ENCODE data around the gene TIMM22. TPM values are rescaled to one million over a fixed set of nuclear protein-coding genes. Genes with fewer than 3 reads are reported as not detected.

TIMM22 gene
- total RNA-seq, 4 donors from 2014 or later, result 11.6 to 12.9 (median 12.6) TPM

- peaks cover 62% of the 10 kb centered on the region for H3K36me3 ChIP-seq
- TF ChIP-seq EP300 (IDR thresholded peaks at IDR 0.05), result no peak
- TF ChIP-seq POLR2AphosphoS5 (IDR thresholded peaks at IDR 0.05), result no peak
- TF ChIP-seq, protein P1, sequence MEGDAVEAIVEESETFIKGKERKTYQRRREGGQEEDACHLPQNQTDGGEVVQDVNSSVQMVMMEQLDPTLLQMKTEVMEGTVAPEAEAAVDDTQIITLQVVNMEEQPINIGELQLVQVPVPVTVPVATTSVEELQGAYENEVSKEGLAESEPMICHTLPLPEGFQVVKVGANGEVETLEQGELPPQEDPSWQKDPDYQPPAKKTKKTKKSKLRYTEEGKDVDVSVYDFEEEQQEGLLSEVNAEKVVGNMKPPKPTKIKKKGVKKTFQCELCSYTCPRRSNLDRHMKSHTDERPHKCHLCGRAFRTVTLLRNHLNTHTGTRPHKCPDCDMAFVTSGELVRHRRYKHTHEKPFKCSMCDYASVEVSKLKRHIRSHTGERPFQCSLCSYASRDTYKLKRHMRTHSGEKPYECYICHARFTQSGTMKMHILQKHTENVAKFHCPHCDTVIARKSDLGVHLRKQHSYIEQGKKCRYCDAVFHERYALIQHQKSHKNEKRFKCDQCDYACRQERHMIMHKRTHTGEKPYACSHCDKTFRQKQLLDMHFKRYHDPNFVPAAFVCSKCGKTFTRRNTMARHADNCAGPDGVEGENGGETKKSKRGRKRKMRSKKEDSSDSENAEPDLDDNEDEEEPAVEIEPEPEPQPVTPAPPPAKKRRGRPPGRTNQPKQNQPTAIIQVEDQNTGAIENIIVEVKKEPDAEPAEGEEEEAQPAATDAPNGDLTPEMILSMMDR (IDR thresholded peaks at IDR 0.05), result no peak
- no peak for TF ChIP-seq POLR2A (IDR thresholded peaks at IDR 0.05)
Measured at GRCh38 chr17:1050246-1050995, 53.5 kb downstream of the TIMM22 start.

DNA sequence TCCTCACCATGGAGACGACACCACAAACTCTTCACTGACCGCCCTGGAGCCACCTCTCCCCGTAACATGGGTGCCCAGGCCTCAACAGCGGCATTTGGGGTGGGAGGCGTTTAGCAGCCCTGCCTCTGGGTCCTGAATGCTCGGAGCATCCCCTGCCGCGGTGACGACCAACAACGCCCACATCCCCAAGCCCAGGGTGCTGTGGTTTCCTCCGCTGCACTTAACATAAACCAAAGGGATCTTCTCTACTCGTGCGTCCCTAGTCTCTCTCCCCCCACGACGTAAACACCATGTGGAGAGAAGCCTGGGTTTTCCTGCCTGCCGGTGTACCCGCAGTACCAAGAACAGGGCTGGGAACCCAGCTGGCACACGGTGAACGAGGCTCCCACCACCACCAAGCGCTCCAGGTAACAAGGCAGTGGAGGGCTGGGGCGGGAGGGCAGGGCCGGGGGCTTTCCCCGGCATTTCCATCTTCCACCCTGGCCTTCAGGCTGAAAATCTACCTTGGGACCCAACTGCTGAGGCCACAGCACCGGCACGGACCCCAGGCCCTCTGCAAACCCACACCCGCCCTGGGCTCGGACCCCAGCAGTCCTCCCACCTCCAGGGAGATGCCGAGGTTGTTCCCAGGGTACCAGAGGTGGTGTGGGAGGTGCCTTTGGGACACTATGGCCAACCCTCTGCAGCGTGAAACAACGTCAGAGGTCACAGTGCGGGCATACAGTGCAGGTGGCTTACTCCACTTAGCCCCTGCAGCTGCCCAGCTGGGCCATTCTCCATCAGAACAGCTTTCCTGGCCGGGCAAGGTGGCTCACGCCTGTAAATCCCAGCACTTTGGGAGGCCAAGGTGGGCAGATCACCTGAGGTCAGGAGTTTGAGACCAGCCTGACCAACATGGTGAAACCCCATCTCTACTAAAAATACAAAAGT lies 54.3 kb downstream of the TIMM22 start:
- 89% methylated on average over 26 of the region's 33 CpGs for WGBS
- H3K27ac ChIP-seq, result no peak overlapping the region
- no peak for DNase-seq (ENCODE audit: low spot score in 2 of 2)
- H3K27me3 ChIP-seq, result no peaks in the 10 kb centered on the region
- peaks cover 67% of the 10 kb centered on the region for H3K36me3 ChIP-seq
- no peak overlapping the region for H3K4me3 ChIP-seq
- no peaks in the 10 kb centered on the region for H3K9me3 ChIP-seq
- peaks cover 4% of the 10 kb centered on the region for H3K4me1 ChIP-seq
- TF ChIP-seq, protein P1 (IDR thresholded peaks at IDR 0.05), result no peak
- TF ChIP-seq POLR2A (IDR thresholded peaks at IDR 0.05) (no peak), POLR2AphosphoS5 (IDR thresholded peaks at IDR 0.05) (no peak), EP300 (IDR thresholded peaks at IDR 0.05) (no peak)

More at GRCh38 chr17:1050246-1050995, 53.5 kb downstream of the TIMM22 start:
- WGBS, result 85% methylated on average over 17 of the region's 22 CpGs
- Histone ChIP-seq H3K4me3 (no peak overlapping the region), H3K9me3 (no peaks in the 10 kb centered on the region), H3K27me3 (no peaks in the 10 kb centered on the region), H3K4me1 (no peaks in the 10 kb centered on the region), H3K27ac (no peak overlapping the region)
- DNase-seq (ENCODE audit: low spot score in 2 of 2), result no peak

Other genes with a start within 250 kb of the TIMM22 start
- 10 to 100 TPM; 37.2 to 56.4 (median 48.7) TPM for gene GEMIN4, start 244.9 kb upstream of the TIMM22 start, total RNA-seq
- 100 to 1,000 TPM in 1 of 4 donors, 10 to 100 TPM in 3; 58.9 to 102 (median 72.1) TPM for gene GLOD4, start 214.8 kb upstream of the TIMM22 start, total RNA-seq
- gene MRM3, start 214.8 kb upstream of the TIMM22 start, total RNA-seq, result 10 to 100 TPM; 27.3 to 42.6 (median 31.0) TPM
- 10 to 100 TPM; 18.9 to 47.2 (median 33.4) TPM for gene NXN, start 17.4 kb upstream of the TIMM22 start, total RNA-seq
- 100 to 1,000 TPM in 2 of 4 donors, 10 to 100 TPM in 2; 78.0 to 208 (median 106) TPM for gene ABR, start 182.9 kb downstream of the TIMM22 start, total RNA-seq

Measured in suprapubic skin (tissue), 4 donors.